Lower leg skin (tissue), 4 donors: ENCODE results near the gene PERM1. TPM values are rescaled to one million over a fixed set of nuclear protein-coding genes. Genes with fewer than 3 reads are reported as not detected.

Source experiments
- DNase-seq, 2 donors: peaks; one replicate each; pipeline ENCODE4 v3.0.0-alpha.2; 2019; ENCODE audit warnings: low spot score in 2 of 2
- H3K4me3 ChIP-seq: fragments of 200-600 bp; sonication (generic); 2 replicates; pipeline ENCODE4 v1.5.1; 2017; ENCODE audit warnings: mild to moderate bottlenecking, low read depth; ENCODE audit not compliant: poor library complexity, severe bottlenecking
- CTCF ChIP-seq, 3 donors: fragments of 450-650 bp; IDR thresholded peaks; one replicate each; pipeline ENCODE4 v1.5.1; 2016; ENCODE audit warnings: antibody characterized with exemption in 3 of 3, mild to moderate bottlenecking in 3 of 3, moderate library complexity in 2 of 3
- POLR2A ChIP-seq, 2 donors: fragments of 450-650 bp; IDR thresholded peaks; one replicate each; pipeline ENCODE4 v1.6.1; 2016 to 2017; ENCODE audit warnings: antibody characterized with exemption in 2 of 2, mild to moderate bottlenecking in 1 of 2, moderate library complexity in 1 of 2
- WGBS, 2 donors: methylation state at CpG; one replicate each; pipeline ENCODE4 v1.1.5; 2018; 5-methylcytosine and 5-hydroxymethylcytosine counted together
- intact Hi-C: fragments of 100-400 bp; cut with DNase I; formaldehyde crosslinking; loops from one replicate; pipeline ENCODE4 v1.15.0; 2023; ENCODE audit warnings: low total_unique reads
- total RNA-seq, 4 donors: library from RNA; depleted of rRNA; stranded (reverse); fragments of >200 nt; gene quantifications; one replicate each; pipeline ENCODE4 v1.1.0, GENCODE V29; 2016

Gene PERM1
- total RNA-seq, 4 donors from 2014 or later = 0.17 to 0.46 (median 0.29) TPM; not detected in 1

GRCh38 chr1:935751-936231 is 46.1 kb downstream of the PERM1 start:
- intact Hi-C loops = no loop called here
- WGBS, 2 donors = 10 to 16% methylated on average over 12 to 27 of the region's 30 CpGs
- DNase-seq = no peak
- TF ChIP-seq CTCF (IDR thresholded peaks at IDR 0.05) (no peak), POLR2A (IDR thresholded peaks at IDR 0.05) (no peak)
- H3K4me3 ChIP-seq = no peak overlapping the region

- H3K4me3 ChIP-seq = no peak overlapping the region
- intact Hi-C loops = no loop called here
- no peak for TF ChIP-seq CTCF (IDR thresholded peaks at IDR 0.05)
- TF ChIP-seq POLR2A (IDR thresholded peaks at IDR 0.05) = no peak
- 4 to 9% methylated on average over 18 to 29 of the region's 37 CpGs for WGBS, 2 donors
- no peak for DNase-seq
Measured at GRCh38 chr1:934991-935750, 46.7 kb downstream of the PERM1 start.

GRCh38 chr1:933603-933940 is 48.3 kb downstream of the PERM1 start:
- WGBS, 2 donors = 32 to 44% methylated on average over 4 to 9 of the region's 10 CpGs
- TF ChIP-seq CTCF (IDR thresholded peaks at IDR 0.05) (no peak), POLR2A (IDR thresholded peaks at IDR 0.05) (no peak)
- H3K4me3 ChIP-seq = no peak overlapping the region
- intact Hi-C loops = loop anchor here (2.0 kb wide), 1 partner anchor 27 kb away; no protein-coding TSS in a partner anchor
- DNase-seq = no peak

- TF ChIP-seq CTCF (IDR thresholded peaks at IDR 0.05) (no peak), POLR2A (IDR thresholded peaks at IDR 0.05) (no peak)
- intact Hi-C loops = loop anchor here (2.0 kb wide), 1 partner anchor 26 kb away; no protein-coding TSS in a partner anchor
- WGBS, 2 donors = 68 to 73% methylated on average over 24 to 25 of the region's 25 CpGs
- no peak for DNase-seq
- H3K4me3 ChIP-seq = no peak overlapping the region
Measured at GRCh38 chr1:932776-933602, 48.9 kb downstream of the PERM1 start.

GRCh38 chr1:932173-932510 is 49.8 kb downstream of the PERM1 start:
- no peak for DNase-seq
- intact Hi-C loops = loop anchor here (2.0 kb wide), 1 partner anchor 25 kb away; no protein-coding TSS in a partner anchor
- H3K4me3 ChIP-seq = no peak overlapping the region
- WGBS, 2 donors = 56 to 62% methylated on average over 9 to 16 of the region's 16 CpGs
- TF ChIP-seq POLR2A (IDR thresholded peaks at IDR 0.05) = no peak
- no peak for TF ChIP-seq CTCF (IDR thresholded peaks at IDR 0.05)
